ENCODE data around the gene KCTD16. TPM values are rescaled to one million over a fixed set of nuclear protein-coding genes. Genes with fewer than 3 reads are reported as not detected.

Gene KCTD16
- total RNA-seq, 1 experiment from 2014 or later = 0.08 TPM

- 0 out of 2 replicates have a peak, but pooled peaks cover 2% of the 10 kb centered on the region for H3K9me3 ChIP-seq (replicated peaks)
- no peaks in the 10 kb centered on the region for H3K4me1 ChIP-seq (replicated peaks)
- no peaks in the 10 kb centered on the region for H3K27me3 ChIP-seq (replicated peaks)
- no peak overlapping the region for H3K27ac ChIP-seq
- DNase-seq (ENCODE audit: low read depth in 1 of 2, low spot score in 2 of 2) = no peak
- no peak overlapping the region for H3K4me3 ChIP-seq
- H3K36me3 ChIP-seq = no peaks in the 10 kb centered on the region
Observed at GRCh38 chr5:144522698-144523097, 352.0 kb downstream of the KCTD16 start.

GRCh38 chr5:144525000-144525399 lies 354.3 kb downstream of the KCTD16 start:
- no peaks in the 10 kb centered on the region for H3K4me1 ChIP-seq (replicated peaks)
- no peak for DNase-seq (ENCODE audit: low read depth in 1 of 2, low spot score in 2 of 2)
- H3K4me3 ChIP-seq = no peak overlapping the region
- 0 out of 2 replicates have a peak, but pooled peaks cover 1% of the 10 kb centered on the region for H3K9me3 ChIP-seq (replicated peaks)
- no peak overlapping the region for H3K27ac ChIP-seq
- H3K27me3 ChIP-seq (replicated peaks) = no peaks in the 10 kb centered on the region
- H3K36me3 ChIP-seq = no peaks in the 10 kb centered on the region

GRCh38 chr5:144531188-144531587 lies 360.5 kb downstream of the KCTD16 start:
- Histone ChIP-seq H3K4me3 (no peak overlapping the region), H3K36me3 (no peaks in the 10 kb centered on the region), H3K27me3 (replicated peaks) (no peaks in the 10 kb centered on the region), H3K27ac (no peak overlapping the region), H3K4me1 (replicated peaks) (no peaks in the 10 kb centered on the region), H3K9me3 (replicated peaks) (no peaks in the 10 kb centered on the region)
- DNase-seq (ENCODE audit: low read depth in 1 of 2, low spot score in 2 of 2) = no peak

Other genes starting within 250 kb of the KCTD16 start
- gene YIPF5, start 214 bp upstream of the KCTD16 start, total RNA-seq (2014; rRNA removed; shearing (Covaris generic)) = 117 and 121 TPM in 2 replicates

Data from SJSA1 (cell line).